GM19463 (cell line): ENCODE data around the gene S100A9.

ENCODE experiments used
- ATAC-seq: cut with Tn5 transposase; IDR thresholded peaks from one replicate; pipeline ENCODE4 v1.9.1; 2021; ENCODE audit warnings: mild to moderate bottlenecking, moderate library complexity; ENCODE audit not compliant: unreplicated experiment

Gene S100A9

GRCh38 chr1:153386500-153386901, 28.8 kb downstream of the S100A9 start:
- ATAC-seq = no peak

- ATAC-seq = no peak
Observed at GRCh38 chr1:153387001-153387400, 29.3 kb downstream of the S100A9 start.

- no peak for ATAC-seq
Observed at GRCh38 chr1:153387785-153388184, 30.1 kb downstream of the S100A9 start.

GRCh38 chr1:153389401-153389800, 31.7 kb downstream of the S100A9 start:
- ATAC-seq = no peak

- no peak for ATAC-seq
Observed at GRCh38 chr1:153389973-153390879, 32.6 kb downstream of the S100A9 start.

GRCh38 chr1:153390938-153391710, 33.5 kb downstream of the S100A9 start, which contains the start of gene S100A8:
TSS of gene S100A8 (minus strand) at chr1:153391073. CDS start at chr1:153390535, 538 bp downstream.
- ATAC-seq = no peak

- no peak for ATAC-seq
Observed at GRCh38 chr1:153392258-153392657, 34.6 kb downstream of the S100A9 start.

GRCh38 chr1:153392822-153393221, 35.2 kb downstream of the S100A9 start:
- no peak for ATAC-seq

- no peak for ATAC-seq
Observed at GRCh38 chr1:153393926-153394325, 36.3 kb downstream of the S100A9 start.

- no peak for ATAC-seq
Observed at GRCh38 chr1:153394391-153394790, 36.7 kb downstream of the S100A9 start.

- no peak for ATAC-seq
Observed at GRCh38 chr1:153395136-153395685, 37.6 kb downstream of the S100A9 start.

- no peak for ATAC-seq
Observed at GRCh38 chr1:153395776-153396175, 38.1 kb downstream of the S100A9 start.

- no peak for ATAC-seq
Observed at GRCh38 chr1:153396461-153396860, 38.8 kb downstream of the S100A9 start.

GRCh38 chr1:153397051-153397923, 39.6 kb downstream of the S100A9 start:
- ATAC-seq = no peak

- no peak for ATAC-seq
Observed at GRCh38 chr1:153397924-153398651, 40.4 kb downstream of the S100A9 start.

GRCh38 chr1:153399401-153400055, 41.9 kb downstream of the S100A9 start:
- ATAC-seq = no peak

GRCh38 chr1:153400244-153400643, 42.6 kb downstream of the S100A9 start:
- no peak for ATAC-seq

- ATAC-seq = no peak
Observed at GRCh38 chr1:153401461-153401860, 43.8 kb downstream of the S100A9 start.

GRCh38 chr1:153402226-153402625, 44.6 kb downstream of the S100A9 start:
- no peak for ATAC-seq
